Measurements from ENCODE around the gene TRIM38.

Gene TRIM38

DNA sequence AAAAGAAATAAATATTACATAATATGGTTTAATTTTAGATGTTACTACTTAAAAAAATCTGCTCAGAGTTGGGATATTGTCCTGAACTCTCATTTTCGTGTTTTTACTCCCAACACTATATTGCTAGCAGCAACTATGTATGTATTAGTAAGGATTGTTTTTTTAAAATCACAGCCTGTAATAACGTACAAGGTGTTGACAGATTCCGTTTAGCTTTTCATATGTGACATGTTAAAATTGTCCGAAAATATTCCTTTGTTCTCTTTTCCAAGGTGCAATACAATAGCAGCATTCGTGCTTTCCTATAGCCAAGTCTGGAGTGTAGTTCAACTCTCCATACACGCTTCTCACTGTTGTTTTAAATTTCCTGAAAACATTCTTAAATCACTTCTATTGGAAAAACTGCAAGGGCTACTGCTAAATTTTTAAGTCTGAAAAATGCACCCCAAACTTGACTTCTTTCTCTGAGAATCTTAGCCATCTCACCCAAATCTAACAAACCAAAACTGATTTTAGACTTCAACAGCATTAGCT is 65.7 kb downstream of the TRIM38 start:
- peak overlapping the region; percentile 94 for H3K27ac ChIP-seq (ENCODE audit: poor library complexity, severe bottlenecking)
- H3K4me1 ChIP-seq (ENCODE audit: insufficient read depth, poor library complexity, severe bottlenecking), result peaks cover 16% of the 10 kb centered on the region
- DNase-seq (ENCODE audit: low spot score) (no peak), ATAC-seq (ENCODE audit: low read depth) (no peak)
- TF ChIP-seq, protein P1, sequence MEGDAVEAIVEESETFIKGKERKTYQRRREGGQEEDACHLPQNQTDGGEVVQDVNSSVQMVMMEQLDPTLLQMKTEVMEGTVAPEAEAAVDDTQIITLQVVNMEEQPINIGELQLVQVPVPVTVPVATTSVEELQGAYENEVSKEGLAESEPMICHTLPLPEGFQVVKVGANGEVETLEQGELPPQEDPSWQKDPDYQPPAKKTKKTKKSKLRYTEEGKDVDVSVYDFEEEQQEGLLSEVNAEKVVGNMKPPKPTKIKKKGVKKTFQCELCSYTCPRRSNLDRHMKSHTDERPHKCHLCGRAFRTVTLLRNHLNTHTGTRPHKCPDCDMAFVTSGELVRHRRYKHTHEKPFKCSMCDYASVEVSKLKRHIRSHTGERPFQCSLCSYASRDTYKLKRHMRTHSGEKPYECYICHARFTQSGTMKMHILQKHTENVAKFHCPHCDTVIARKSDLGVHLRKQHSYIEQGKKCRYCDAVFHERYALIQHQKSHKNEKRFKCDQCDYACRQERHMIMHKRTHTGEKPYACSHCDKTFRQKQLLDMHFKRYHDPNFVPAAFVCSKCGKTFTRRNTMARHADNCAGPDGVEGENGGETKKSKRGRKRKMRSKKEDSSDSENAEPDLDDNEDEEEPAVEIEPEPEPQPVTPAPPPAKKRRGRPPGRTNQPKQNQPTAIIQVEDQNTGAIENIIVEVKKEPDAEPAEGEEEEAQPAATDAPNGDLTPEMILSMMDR (IDR thresholded peaks at IDR 0.05; ENCODE audit: poor library complexity, severe bottlenecking), result no peak
- H3K27me3 ChIP-seq (ENCODE audit: insufficient read depth, poor library complexity, severe bottlenecking), result no peaks in the 10 kb centered on the region
- H3K9me3 ChIP-seq (ENCODE audit: severe bottlenecking), result no peaks in the 10 kb centered on the region
- no peak overlapping the region for H3K4me3 ChIP-seq (ENCODE audit: severe bottlenecking)
- no peaks in the 10 kb centered on the region for H3K36me3 ChIP-seq (ENCODE audit: low read depth)

DNA sequence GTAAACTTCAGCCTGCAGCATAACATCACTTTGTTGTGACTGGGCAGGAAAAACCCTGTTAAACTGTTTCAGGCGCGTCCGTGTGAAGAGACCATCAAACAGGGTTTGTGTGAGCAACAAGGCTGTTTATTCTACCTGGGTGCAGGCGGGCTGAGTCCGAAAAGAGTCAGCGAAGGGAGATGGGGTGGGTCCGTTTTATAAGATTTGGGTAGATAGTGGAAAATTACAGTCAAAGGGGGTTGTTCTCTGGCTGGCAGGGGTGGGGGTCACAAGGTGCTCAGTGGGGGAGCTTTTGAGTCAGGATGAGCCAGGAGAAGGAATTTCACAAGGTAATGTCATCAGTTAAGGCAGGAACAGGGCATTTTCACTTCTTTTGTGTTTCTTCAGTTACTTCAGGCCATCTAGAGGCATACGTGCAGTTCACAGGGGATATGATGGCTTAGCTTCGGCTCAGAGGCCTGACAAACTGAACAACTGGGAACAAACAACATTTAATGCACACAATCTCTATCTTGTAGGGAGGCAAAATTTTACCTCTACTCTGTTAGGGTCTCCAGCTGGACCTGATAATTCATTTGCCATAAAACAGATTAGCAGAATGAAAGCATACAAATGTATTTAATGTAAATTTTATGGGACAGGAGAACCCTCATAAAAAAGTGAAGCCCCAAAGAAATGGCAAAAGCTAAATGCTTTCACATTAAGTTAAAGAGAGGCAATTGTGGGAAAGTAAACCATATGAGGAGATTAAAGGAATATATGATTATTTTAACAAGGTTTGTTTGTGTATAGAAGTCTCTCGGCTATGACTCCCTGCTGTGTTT is 66.4 kb downstream of the TRIM38 start:
- Histone ChIP-seq H3K27ac (ENCODE audit: poor library complexity, severe bottlenecking) (peak overlapping the region; percentile 94), H3K9me3 (ENCODE audit: severe bottlenecking) (no peaks in the 10 kb centered on the region), H3K4me1 (ENCODE audit: insufficient read depth, poor library complexity, severe bottlenecking) (peaks cover 18% of the 10 kb centered on the region), H3K27me3 (ENCODE audit: insufficient read depth, poor library complexity, severe bottlenecking) (no peaks in the 10 kb centered on the region), H3K4me3 (ENCODE audit: severe bottlenecking) (no peak overlapping the region), H3K36me3 (ENCODE audit: low read depth) (no peaks in the 10 kb centered on the region)
- ATAC-seq (ENCODE audit: low read depth) (no peak), DNase-seq (ENCODE audit: low spot score) (no peak)
- TF ChIP-seq, protein P1 (IDR thresholded peaks at IDR 0.05; ENCODE audit: poor library complexity, severe bottlenecking), result no peak

DNA sequence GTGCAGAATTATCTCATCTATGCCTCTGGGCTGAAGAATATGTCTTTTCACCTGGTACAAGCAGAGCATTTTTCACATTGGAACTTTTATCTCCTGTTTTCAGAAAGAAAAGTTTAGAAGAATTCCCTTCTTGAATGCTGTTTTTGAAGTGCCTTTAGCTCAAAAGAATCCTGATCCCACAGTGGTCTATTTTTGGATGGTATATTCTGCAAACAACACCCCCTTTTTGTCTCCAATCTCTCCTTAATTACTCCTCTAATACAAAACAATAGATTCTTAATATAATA is 66.9 kb downstream of the TRIM38 start:
- Histone ChIP-seq H3K9me3 (ENCODE audit: severe bottlenecking) (no peaks in the 10 kb centered on the region), H3K4me3 (ENCODE audit: severe bottlenecking) (no peak overlapping the region), H3K36me3 (ENCODE audit: low read depth) (no peaks in the 10 kb centered on the region), H3K27me3 (ENCODE audit: insufficient read depth, poor library complexity, severe bottlenecking) (no peaks in the 10 kb centered on the region), H3K27ac (ENCODE audit: poor library complexity, severe bottlenecking) (peak overlapping the region; percentile 94), H3K4me1 (ENCODE audit: insufficient read depth, poor library complexity, severe bottlenecking) (peaks cover 21% of the 10 kb centered on the region)
- TF ChIP-seq, protein P1 (IDR thresholded peaks at IDR 0.05; ENCODE audit: poor library complexity, severe bottlenecking), result no peak
- ATAC-seq (ENCODE audit: low read depth), result no peak
- DNase-seq (ENCODE audit: low spot score), result no peak

DNA sequence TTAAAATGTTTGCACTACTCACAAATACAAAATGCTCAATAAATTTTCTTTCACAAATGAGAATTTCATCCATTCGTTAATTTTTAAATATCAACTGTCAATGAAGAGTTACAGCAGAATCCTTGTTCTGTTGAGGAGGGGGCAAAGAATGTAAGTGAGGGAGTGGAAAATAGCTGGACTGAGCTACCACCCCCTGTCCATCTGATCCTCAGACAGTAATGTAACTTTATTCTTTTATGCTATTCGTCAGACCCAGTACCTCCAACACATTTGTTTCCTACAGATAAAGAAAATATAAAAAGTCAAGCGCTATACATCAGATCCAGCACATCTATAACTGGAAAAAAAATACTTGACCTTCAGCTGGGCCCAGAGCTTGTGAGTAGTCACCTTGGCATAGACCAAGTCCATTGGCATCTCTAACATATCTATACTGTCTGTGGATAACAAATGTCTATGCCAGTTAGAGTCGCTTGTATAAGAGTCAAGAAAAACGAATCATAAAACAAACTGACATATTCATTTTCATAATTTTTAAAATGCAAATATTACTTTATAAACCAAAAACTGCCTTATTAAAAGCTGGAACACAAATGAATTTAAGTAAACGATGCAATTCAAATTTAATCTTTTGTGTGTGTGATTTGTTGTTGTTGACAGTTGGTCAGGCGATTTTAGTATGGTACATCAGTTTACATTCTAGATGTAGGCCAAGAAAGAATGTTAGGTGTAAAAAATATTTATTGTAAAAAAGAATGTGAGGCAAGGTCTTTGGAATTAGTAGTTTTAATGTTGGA is 67.5 kb downstream of the TRIM38 start:
- ATAC-seq (ENCODE audit: low read depth) (no peak), DNase-seq (ENCODE audit: low spot score) (no peak)
- Histone ChIP-seq H3K9me3 (ENCODE audit: severe bottlenecking) (no peaks in the 10 kb centered on the region), H3K4me1 (ENCODE audit: insufficient read depth, poor library complexity, severe bottlenecking) (peaks cover 21% of the 10 kb centered on the region), H3K27me3 (ENCODE audit: insufficient read depth, poor library complexity, severe bottlenecking) (no peaks in the 10 kb centered on the region), H3K4me3 (ENCODE audit: severe bottlenecking) (no peak overlapping the region), H3K27ac (ENCODE audit: poor library complexity, severe bottlenecking) (peak overlapping the region; percentile 94), H3K36me3 (ENCODE audit: low read depth) (no peaks in the 10 kb centered on the region)
- TF ChIP-seq, protein P1 (IDR thresholded peaks at IDR 0.05; ENCODE audit: poor library complexity, severe bottlenecking), result no peak

Data from RWPE2 (cell line).